H1 (cell line): ENCODE data around the gene CCDC178. TPM values are rescaled to one million over a fixed set of nuclear protein-coding genes. Genes with fewer than 3 reads are reported as not detected.

ENCODE experiments used
- BRCA1 ChIP-seq: IDR thresholded peaks from 2 replicates; pipeline ENCODE4 v1.6.1; 2012; ENCODE audit warnings: low read depth, low read length, improper control_type of control experiment
- polyA plus RNA-seq, 7 experiments: library from polyadenylated mRNA; depleted of rRNA in 3 of 7; stranded (reverse) in 5 of 7; unstranded in 2 of 7; fragments of >200 nt in 5 of 7; fragments of 200-250 nt in 2 of 7; gene quantifications; 1 replicate in 5 of 7; 2 replicates in 1 of 7; 4 replicates in 1 of 7; pipeline versions ENCODE4 v1.2.1 to v1.2.3, GENCODE V29; 2011 to 2013; ENCODE audit warnings: missing spikeins in 2 of 7, mixed read lengths in 2 of 7
- total RNA-seq: library from RNA; stranded (reverse); fragmentation: NEBNext Ultra II Directional; extraction: Animal tissue kit (Norgen Biotek cat#: 25700); gene quantifications from 2 replicates; pipeline ENCODE4 v1.2.1, GENCODE V29; 2021
- TF ChIP-seq, protein P1 (sequence below): IDR thresholded peaks from 2 replicates; pipeline ENCODE4 v1.6.1; 2012; ENCODE audit warnings: low read length, inconsistent platforms

The CCDC178 gene
- total and polyA plus RNA-seq, 2 of the 8 experiments (the other 6 are each of a cell fraction or from before 2014, with no cell fraction given) = not detected

DNA sequence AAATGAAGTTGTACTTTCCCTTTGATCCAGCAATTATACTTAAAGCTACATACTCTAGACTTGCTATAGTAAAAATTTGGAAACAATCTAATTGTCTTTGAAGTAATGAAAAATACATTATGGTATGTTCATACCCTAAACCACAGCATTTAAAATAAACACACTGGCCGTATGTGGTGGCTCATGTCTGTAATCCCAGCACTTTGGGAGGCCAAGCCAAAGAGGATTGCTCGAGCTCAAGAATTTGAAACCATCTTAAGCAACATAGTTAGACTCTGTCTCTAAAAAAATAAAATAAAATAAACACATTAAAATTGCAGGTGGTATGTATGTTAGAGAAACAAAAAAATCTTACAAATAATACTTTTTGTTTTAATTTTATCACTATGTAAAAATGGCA lies 459.6 kb downstream of the CCDC178 start (continued):
- TF ChIP-seq, protein P1, sequence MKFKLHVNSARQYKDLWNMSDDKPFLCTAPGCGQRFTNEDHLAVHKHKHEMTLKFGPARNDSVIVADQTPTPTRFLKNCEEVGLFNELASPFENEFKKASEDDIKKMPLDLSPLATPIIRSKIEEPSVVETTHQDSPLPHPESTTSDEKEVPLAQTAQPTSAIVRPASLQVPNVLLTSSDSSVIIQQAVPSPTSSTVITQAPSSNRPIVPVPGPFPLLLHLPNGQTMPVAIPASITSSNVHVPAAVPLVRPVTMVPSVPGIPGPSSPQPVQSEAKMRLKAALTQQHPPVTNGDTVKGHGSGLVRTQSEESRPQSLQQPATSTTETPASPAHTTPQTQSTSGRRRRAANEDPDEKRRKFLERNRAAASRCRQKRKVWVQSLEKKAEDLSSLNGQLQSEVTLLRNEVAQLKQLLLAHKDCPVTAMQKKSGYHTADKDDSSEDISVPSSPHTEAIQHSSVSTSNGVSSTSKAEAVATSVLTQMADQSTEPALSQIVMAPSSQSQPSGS = no peak
- no peak for TF ChIP-seq BRCA1
